Measurements from ENCODE around the gene FOSL2.

DNA sequence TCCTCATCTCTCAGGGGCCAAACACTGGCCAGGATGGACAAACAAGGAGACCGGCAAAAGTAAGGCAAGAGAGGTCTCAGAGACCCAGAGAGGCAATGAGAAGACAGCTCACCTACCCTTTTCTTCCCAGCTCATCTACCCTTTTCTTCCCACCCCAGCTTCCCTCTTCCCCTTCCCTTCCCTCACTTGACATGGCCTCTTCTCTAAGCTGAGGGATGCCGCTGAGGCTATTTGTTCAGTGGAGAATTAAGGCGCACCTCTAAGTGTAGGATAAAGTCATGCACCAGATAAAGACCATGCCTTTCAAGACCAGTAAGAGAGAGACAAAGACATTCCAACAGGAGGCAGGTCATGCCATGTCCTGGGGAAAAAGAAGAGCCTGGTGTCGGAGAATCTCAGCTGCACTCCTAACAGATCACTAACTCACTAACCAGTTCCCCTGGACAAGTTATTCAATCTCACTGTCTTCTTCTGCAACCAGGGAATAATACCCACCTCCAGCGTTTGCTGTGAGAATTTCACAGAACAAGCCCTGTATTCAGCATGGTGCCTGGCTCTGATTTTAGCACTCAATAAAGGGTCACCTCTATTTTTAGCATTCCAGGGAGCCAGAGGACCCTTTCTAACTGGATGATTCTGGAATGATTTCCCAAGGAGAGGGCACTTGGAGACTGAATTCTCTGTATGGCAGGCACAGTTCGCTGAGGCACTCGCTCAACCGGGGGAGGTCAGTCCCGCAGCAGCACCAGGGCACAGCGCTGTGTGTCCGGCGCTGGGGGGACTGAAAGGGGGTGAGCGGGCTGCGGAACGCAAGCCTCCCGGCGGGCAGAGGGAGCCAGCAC lies 3.0 kb upstream of the FOSL2 start:
- TF ChIP-seq, protein P1, sequence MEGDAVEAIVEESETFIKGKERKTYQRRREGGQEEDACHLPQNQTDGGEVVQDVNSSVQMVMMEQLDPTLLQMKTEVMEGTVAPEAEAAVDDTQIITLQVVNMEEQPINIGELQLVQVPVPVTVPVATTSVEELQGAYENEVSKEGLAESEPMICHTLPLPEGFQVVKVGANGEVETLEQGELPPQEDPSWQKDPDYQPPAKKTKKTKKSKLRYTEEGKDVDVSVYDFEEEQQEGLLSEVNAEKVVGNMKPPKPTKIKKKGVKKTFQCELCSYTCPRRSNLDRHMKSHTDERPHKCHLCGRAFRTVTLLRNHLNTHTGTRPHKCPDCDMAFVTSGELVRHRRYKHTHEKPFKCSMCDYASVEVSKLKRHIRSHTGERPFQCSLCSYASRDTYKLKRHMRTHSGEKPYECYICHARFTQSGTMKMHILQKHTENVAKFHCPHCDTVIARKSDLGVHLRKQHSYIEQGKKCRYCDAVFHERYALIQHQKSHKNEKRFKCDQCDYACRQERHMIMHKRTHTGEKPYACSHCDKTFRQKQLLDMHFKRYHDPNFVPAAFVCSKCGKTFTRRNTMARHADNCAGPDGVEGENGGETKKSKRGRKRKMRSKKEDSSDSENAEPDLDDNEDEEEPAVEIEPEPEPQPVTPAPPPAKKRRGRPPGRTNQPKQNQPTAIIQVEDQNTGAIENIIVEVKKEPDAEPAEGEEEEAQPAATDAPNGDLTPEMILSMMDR (conservative IDR thresholded peaks at IDR 0.05; ENCODE audit: low read depth, low read length): no peak
- TF ChIP-seq EZH2 (IDR thresholded peaks at IDR 0.05; ENCODE audit: borderline replicate concordance, low read depth, low read length, poor library complexity, severe bottlenecking): no peak

Measured in A673 (cell line).